Right atrium auricular region (tissue), 2 donors: ENCODE data around the gene KRT84. TPM values are rescaled to one million over a fixed set of nuclear protein-coding genes. Genes with fewer than 3 reads are reported as not detected.
A peak's percentile ranks its signal among the peaks of the same experiment; 100 is the strongest.

Source experiments
- DNase-seq: peaks from one replicate; pipeline ENCODE4 v3.0.0-alpha.2; 2019; ENCODE audit warnings: low spot score
- H3K27ac ChIP-seq, 2 donors: fragments of 200-600 bp; sonication (generic); 1 replicate in 1 of 2; 2 replicates in 1 of 2; pipeline ENCODE4 v1.5.1; 2016 to 2019
- H3K27me3 ChIP-seq, 2 donors: fragments of 200-600 bp; sonication (generic); one replicate each; pipeline versions ENCODE4 v1.5.1 to v1.6.0; 2017 to 2019
- H3K36me3 ChIP-seq: fragments of 200-600 bp; sonication (generic); one replicate; pipeline ENCODE4 v1.5.1; 2016
- H3K4me1 ChIP-seq, 2 donors: fragments of 200-600 bp; sonication (generic); one replicate each; pipeline versions ENCODE4 v1.5.1 to v1.6.0; 2017 to 2019
- H3K4me3 ChIP-seq, 2 donors: fragments of 200-600 bp; sonication (generic); 1 replicate in 1 of 2; 2 replicates in 1 of 2; pipeline ENCODE4 v1.5.1; 2017 to 2019; ENCODE audit warnings: mild to moderate bottlenecking in 1 of 2, moderate library complexity in 1 of 2
- H3K9me3 ChIP-seq, 2 donors: fragments of 200-600 bp; sonication (generic); one replicate each; pipeline ENCODE4 v1.5.1; 2019
- CTCF ChIP-seq, 2 donors: fragments of 200-600 bp; sonication (generic); IDR thresholded peaks; one replicate each; pipeline ENCODE4 v1.5.1; 2019; ENCODE audit warnings: antibody characterized with exemption in 2 of 2
- total RNA-seq, 2 donors: library from RNA; depleted of rRNA; stranded (reverse); fragments of >200 nt; gene quantifications; one replicate each; pipeline ENCODE4 v1.1.0, GENCODE V29; 2016

Gene KRT84
- total RNA-seq, 2 donors from 2014 or later, result 0.28 TPM; not detected in 1

GRCh38 chr12:52394836-52395405 is 9.5 kb upstream of the KRT84 start:
- no peak overlapping the region for H3K4me3 ChIP-seq
- H3K27me3 ChIP-seq, result no peaks in the 10 kb centered on the region
- no peaks in the 10 kb centered on the region for H3K36me3 ChIP-seq
- H3K27ac ChIP-seq, result no peak overlapping the region
- no peaks in the 10 kb centered on the region for H3K4me1 ChIP-seq
- no peak for DNase-seq
- no peak for TF ChIP-seq CTCF (IDR thresholded peaks at IDR 0.05)
- H3K9me3 ChIP-seq, result no peaks in the 10 kb centered on the region

- no peak for DNase-seq
- no peaks in the 10 kb centered on the region for H3K9me3 ChIP-seq
- TF ChIP-seq CTCF (IDR thresholded peaks at IDR 0.05), result no peak
- H3K36me3 ChIP-seq, result no peaks in the 10 kb centered on the region
- no peaks in the 10 kb centered on the region for H3K4me1 ChIP-seq
- no peak overlapping the region for H3K27ac ChIP-seq
- no peaks in the 10 kb centered on the region for H3K27me3 ChIP-seq
- H3K4me3 ChIP-seq, result no peak overlapping the region
Observed at GRCh38 chr12:52392465-52393007, 7.1 kb upstream of the KRT84 start.

GRCh38 chr12:52391618-52392002 is 6.2 kb upstream of the KRT84 start:
- no peak overlapping the region for H3K27ac ChIP-seq
- no peak overlapping the region for H3K4me3 ChIP-seq
- no peaks in the 10 kb centered on the region for H3K27me3 ChIP-seq
- no peaks in the 10 kb centered on the region for H3K36me3 ChIP-seq
- no peak for TF ChIP-seq CTCF (IDR thresholded peaks at IDR 0.05)
- no peaks in the 10 kb centered on the region for H3K9me3 ChIP-seq
- H3K4me1 ChIP-seq, result no peaks in the 10 kb centered on the region
- DNase-seq, result no peak

- peak; percentile 20 to 59 for TF ChIP-seq CTCF (IDR thresholded peaks at IDR 0.05)
- H3K36me3 ChIP-seq, result no peaks in the 10 kb centered on the region
- no peaks in the 10 kb centered on the region for H3K9me3 ChIP-seq
- no peak for DNase-seq
- no peak overlapping the region for H3K27ac ChIP-seq
- H3K4me1 ChIP-seq, result no peaks in the 10 kb centered on the region
- H3K4me3 ChIP-seq, result no peak overlapping the region
- no peaks in the 10 kb centered on the region for H3K27me3 ChIP-seq
Observed at GRCh38 chr12:52390739-52391617, 5.5 kb upstream of the KRT84 start.

GRCh38 chr12:52389313-52390207 is 4.1 kb upstream of the KRT84 start:
- Histone ChIP-seq H3K9me3 (no peaks in the 10 kb centered on the region), H3K27ac (no peak overlapping the region), H3K4me1 (no peaks in the 10 kb centered on the region), H3K4me3 (no peak overlapping the region), H3K27me3 (no peaks in the 10 kb centered on the region), H3K36me3 (no peaks in the 10 kb centered on the region)
- TF ChIP-seq CTCF (IDR thresholded peaks at IDR 0.05), result no peak
- DNase-seq, result no peak
